Upper lobe of left lung (tissue), 6 donors: ENCODE data around the gene OR6J1. TPM values are rescaled to one million over a fixed set of nuclear protein-coding genes. Genes with fewer than 3 reads are reported as not detected.
"Not testable (repeated sequence)": the region's sequence is repeated elsewhere in the genome, so short reads cannot be mapped to it uniquely, and the experiment has no call there.

Experiments
- ATAC-seq, 2 donors: fragments of 200-7000 bp; cut with Tn5 transposase; one replicate each; pipeline ENCODE4 v1.9.1; 2022; ENCODE audit warnings: mild to moderate bottlenecking in 2 of 2, moderate library complexity in 2 of 2; ENCODE audit not compliant: low FRiP score in 2 of 2
- DNase-seq, 2 donors: peaks; one replicate each; pipeline ENCODE4 v3.0.0-alpha.2; 2019 to 2020
- H3K27ac ChIP-seq, 4 donors: fragments of 200-600 bp; sonication (generic); one replicate each; pipeline ENCODE4 v1.5.1; 2016 to 2019
- H3K27me3 ChIP-seq, 4 donors: fragments of 200-600 bp; sonication (generic); one replicate each; pipeline ENCODE4 v1.5.1; 2017 to 2019
- H3K36me3 ChIP-seq, 4 donors: fragments of 200-600 bp; sonication (generic); one replicate each; pipeline ENCODE4 v1.5.1; 2016 to 2019
- H3K4me1 ChIP-seq, 4 donors: fragments of 200-600 bp; sonication (generic); one replicate each; pipeline ENCODE4 v1.5.1; 2018 to 2019
- H3K4me3 ChIP-seq, 4 donors: fragments of 200-600 bp; sonication (generic); one replicate each; pipeline ENCODE4 v1.5.1; 2017 to 2019; ENCODE audit warnings: mild to moderate bottlenecking in 2 of 4, moderate library complexity in 1 of 4
- H3K9me3 ChIP-seq, 4 donors: fragments of 200-600 bp; sonication (generic); one replicate each; pipeline ENCODE4 v1.5.1; 2018 to 2019
- CTCF ChIP-seq, 6 experiments: fragments of 450-650 bp in 4 of 6; fragments of 200-600 bp in 2 of 6; sonication (generic) in 2 of 6; IDR thresholded peaks; one replicate each; pipeline ENCODE4 v1.5.1; 2016 to 2019; ENCODE audit warnings: antibody characterized with exemption in 6 of 6
- EP300 ChIP-seq, 4 donors: sonication (generic); formaldehyde crosslinking; IDR thresholded peaks; one replicate each; pipeline ENCODE4 v1.5.1; 2017; ENCODE audit warnings: antibody characterized with exemption in 4 of 4, control low read depth in 2 of 4
- POLR2A ChIP-seq, 4 donors: fragments of 450-650 bp; IDR thresholded peaks; one replicate each; pipeline ENCODE4 v1.5.1; 2016 to 2017; ENCODE audit warnings: antibody characterized with exemption in 4 of 4, mild to moderate bottlenecking in 2 of 4
- POLR2AphosphoS5 ChIP-seq, 2 donors: sonication (generic); formaldehyde crosslinking; IDR thresholded peaks; one replicate each; pipeline ENCODE4 v1.5.1; 2017; ENCODE audit warnings: antibody characterized with exemption in 2 of 2
- WGBS, 2 donors: methylation state at CpG; one replicate each; pipeline ENCODE4 v1.1.5; 2017 to 2018; 5-methylcytosine and 5-hydroxymethylcytosine counted together
- total RNA-seq, 6 donors: library from RNA; depleted of rRNA in 4 of 6; stranded (reverse); fragments of >200 nt in 4 of 6; gene quantifications; one replicate each; pipeline versions ENCODE4 v1.1.0 to v1.2.1, GENCODE V29; 2016 to 2021
- donor health status: DM: no; HTN: no; CAD: no; lungs with moderate emphysema.
- donor health status: DM: no; HTN: yes; CAD: no; lungs with severe emphysema.

The OR6J1 gene
- total RNA-seq, 6 donors from 2014 or later = 0.30 TPM; not detected in 5

DNA sequence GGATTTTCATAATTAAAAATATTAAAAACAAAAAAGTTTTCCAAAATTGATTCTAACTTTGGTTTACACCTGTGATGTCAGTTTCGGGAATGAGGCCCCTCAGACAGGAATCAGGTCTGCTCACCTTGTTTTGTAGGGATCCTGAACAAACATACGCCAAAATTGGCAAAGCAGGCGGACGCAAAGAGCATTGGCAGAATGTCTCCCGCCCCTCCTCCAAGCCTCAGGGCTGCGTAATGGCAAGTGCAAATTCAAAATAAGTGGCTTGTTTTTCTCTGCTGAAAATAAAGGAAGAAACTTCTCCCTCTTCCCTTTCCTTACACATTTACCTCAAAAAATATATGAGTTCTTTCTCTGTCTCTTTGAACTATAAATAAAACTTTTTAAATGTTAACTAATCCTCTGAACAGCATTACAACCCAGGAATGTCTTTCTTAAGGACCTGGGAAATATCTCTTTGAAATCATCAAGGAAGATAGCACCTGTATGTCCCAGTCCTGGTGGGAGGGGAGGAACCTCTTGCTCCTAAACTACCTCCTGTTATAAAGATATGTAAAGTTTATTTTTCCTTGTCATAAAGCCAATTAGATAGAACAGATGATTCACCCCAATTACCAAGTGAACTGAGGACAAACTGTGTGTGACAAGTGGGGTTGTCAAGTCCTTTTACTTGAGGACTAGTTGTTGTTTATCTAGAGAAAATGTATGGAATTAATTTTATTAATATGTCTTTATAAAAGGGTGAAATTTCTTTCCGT, 16.5 kb downstream of the OR6J1 start:
- Histone ChIP-seq H3K4me1 (peaks cover 0 to 3% (median 0%) of the 10 kb centered on the region in 4 donors), H3K27ac (no peak overlapping the region), H3K27me3 (no peaks in the 10 kb centered on the region), H3K9me3 (no peaks in the 10 kb centered on the region), H3K4me3 (no peak overlapping the region), H3K36me3 (no peaks in the 10 kb centered on the region)
- ATAC-seq = no peak
- no peak for DNase-seq
- TF ChIP-seq CTCF (IDR thresholded peaks at IDR 0.05) (no peak), EP300 (IDR thresholded peaks at IDR 0.05) (no peak), POLR2AphosphoS5 (IDR thresholded peaks at IDR 0.05) (no peak), POLR2A (IDR thresholded peaks at IDR 0.05) (no peak)
- WGBS, 2 donors = 66 to 71% methylated on average over 7 of the region's 7 CpGs

GRCh38 chr14:22626590-22626989, 17.6 kb downstream of the OR6J1 start:
- no peaks in the 10 kb centered on the region for H3K27me3 ChIP-seq
- no peak for DNase-seq
- 93% methylated on average over 6 of the region's 6 CpGs for WGBS, 2 donors

GRCh38 chr14:22623047-22623446, 21.1 kb downstream of the OR6J1 start:
- DNase-seq = no peak
- ATAC-seq = no peak

More at GRCh38 chr14:22626590-22626989, 17.6 kb downstream of the OR6J1 start:
- Histone ChIP-seq H3K4me1 (peaks cover 0 to 3% (median 0%) of the 10 kb centered on the region in 4 donors), H3K27ac (no peak overlapping the region), H3K9me3 (no peaks in the 10 kb centered on the region), H3K4me3 (no peak overlapping the region), H3K36me3 (no peaks in the 10 kb centered on the region)
- ATAC-seq = no peak
- TF ChIP-seq EP300 (IDR thresholded peaks at IDR 0.05) (no peak), POLR2A (IDR thresholded peaks at IDR 0.05) (no peak), CTCF (IDR thresholded peaks at IDR 0.05) (no peak), POLR2AphosphoS5 (IDR thresholded peaks at IDR 0.05) (no peak)

DNA sequence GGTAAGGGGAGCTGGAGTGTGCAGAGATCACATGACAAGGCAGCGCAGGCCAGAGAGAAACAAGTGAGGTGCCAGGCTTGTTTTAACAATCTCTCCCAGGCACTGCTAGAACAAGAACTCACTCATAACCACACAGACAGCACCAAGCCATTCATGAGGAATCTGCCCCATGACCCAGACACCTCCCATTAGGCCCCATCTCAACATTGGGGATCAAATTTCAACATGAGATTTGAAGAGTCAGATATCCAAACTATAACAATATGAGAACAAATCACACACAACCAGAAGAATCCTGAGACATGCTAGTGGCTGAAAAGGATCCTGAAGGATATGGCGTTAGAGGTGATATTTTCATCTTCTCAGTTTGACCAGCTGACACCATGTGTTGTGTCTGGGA, 21.9 kb downstream of the OR6J1 start:
- Histone ChIP-seq H3K36me3 (no peaks in the 10 kb centered on the region), H3K4me1 (peaks cover 0 to 3% (median 0%) of the 10 kb centered on the region in 4 donors), H3K9me3 (no peaks in the 10 kb centered on the region), H3K4me3 (no peak overlapping the region), H3K27ac (no peak overlapping the region), H3K27me3 (no peaks in the 10 kb centered on the region)
- no peak for DNase-seq
- 79 to 91% methylated on average over 2 of the region's 2 CpGs for WGBS, 2 donors
- TF ChIP-seq CTCF (IDR thresholded peaks at IDR 0.05) (no peak), EP300 (IDR thresholded peaks at IDR 0.05) (no peak), POLR2A (IDR thresholded peaks at IDR 0.05) (no peak), POLR2AphosphoS5 (IDR thresholded peaks at IDR 0.05) (no peak)
- ATAC-seq = no peak

More at GRCh38 chr14:22623047-22623446, 21.1 kb downstream of the OR6J1 start:
- 17 to 44% methylated on average over 2 of the region's 2 CpGs for WGBS, 2 donors
- Histone ChIP-seq H3K36me3 (no peaks in the 10 kb centered on the region), H3K9me3 (no peaks in the 10 kb centered on the region), H3K27ac (no peak overlapping the region), H3K4me1 (peaks cover 0 to 3% (median 0%) of the 10 kb centered on the region in 4 donors), H3K4me3 (no peak overlapping the region), H3K27me3 (no peaks in the 10 kb centered on the region)
- no peak for TF ChIP-seq EP300 (IDR thresholded peaks at IDR 0.05)
- TF ChIP-seq POLR2A (IDR thresholded peaks at IDR 0.05) = no peak
- no peak for TF ChIP-seq CTCF (IDR thresholded peaks at IDR 0.05)
- TF ChIP-seq POLR2AphosphoS5 (IDR thresholded peaks at IDR 0.05) = no peak

DNA sequence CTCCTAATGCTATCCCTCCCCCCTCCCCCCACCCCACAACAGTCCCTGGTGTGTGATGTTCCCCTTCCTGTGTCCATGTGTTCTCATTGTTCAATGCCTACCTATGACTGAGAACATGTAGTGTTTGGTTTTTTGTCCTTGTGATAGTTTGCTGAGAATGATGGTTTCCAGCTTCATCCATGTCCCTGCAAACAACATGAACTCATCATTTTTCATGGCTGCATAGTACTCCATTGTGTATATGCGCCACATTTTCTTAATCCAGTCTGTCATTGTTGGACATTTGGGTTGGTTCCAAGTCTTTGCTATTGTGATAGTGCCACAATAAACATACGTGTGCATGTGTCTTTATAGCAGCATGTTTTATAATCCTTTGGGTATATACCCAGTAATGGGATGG, 28.4 kb downstream of the OR6J1 start:
- not testable (repeated sequence) for H3K27ac ChIP-seq, H3K9me3 ChIP-seq, ATAC-seq, H3K27me3 ChIP-seq, DNase-seq, H3K4me3 ChIP-seq
- whole genome bisulfite sequencing, 2 donors = 97 to 98% methylated on average over 2 of the region's 2 CpGs
- peaks cover 5 to 17% (median 11%) of the 10 kb centered on the region in 4 donors for H3K36me3 ChIP-seq
- H3K4me1 ChIP-seq = peaks cover 7 to 11% (median 9%) of the 10 kb centered on the region in 4 donors
